ENCODE measurements around the gene CDC42BPB.

CDC42BPB gene

DNA sequence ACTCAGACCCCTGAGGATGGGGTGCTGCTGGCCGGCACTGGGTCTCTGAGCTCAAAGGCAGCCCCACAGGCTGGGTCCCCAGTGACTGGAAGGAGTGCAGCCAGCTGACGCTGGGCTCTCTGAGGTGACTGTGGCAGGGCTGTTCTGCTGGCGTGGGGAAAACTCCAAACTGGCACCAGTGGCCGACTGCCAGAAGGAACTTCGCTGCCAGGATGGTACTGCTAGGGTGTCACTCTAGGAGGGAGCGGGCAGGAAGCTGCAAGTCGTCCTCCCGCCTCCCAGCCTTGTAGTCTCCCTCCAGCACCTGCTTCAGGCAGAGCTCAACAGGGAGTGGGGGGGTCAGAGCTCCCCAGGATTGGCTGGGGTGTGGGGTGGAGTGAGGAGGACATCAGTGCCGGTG is 41.3 kb downstream of the CDC42BPB start:
- no peak for DNase-seq (ENCODE audit: low spot score)

DNA sequence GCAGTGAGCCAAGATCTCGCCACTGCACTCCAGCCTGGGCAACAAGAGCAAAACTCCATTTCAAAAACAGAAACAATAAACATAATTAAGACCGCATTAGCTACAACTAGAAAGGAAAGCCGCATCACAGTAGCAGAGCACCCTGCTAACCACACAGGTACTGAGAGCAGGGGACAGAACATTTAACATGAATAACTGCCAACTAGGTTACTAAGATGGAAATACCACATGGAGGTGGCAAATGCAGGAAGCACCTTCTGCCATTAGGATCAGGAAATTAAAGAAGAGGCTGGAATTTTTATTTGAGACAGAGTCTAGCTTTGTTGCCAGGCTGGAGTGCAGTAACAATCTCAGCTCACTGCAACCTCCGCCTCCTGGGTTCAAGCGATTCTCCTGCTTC is 41.9 kb downstream of the CDC42BPB start:
- DNase-seq (ENCODE audit: low spot score): no peak

DNA sequence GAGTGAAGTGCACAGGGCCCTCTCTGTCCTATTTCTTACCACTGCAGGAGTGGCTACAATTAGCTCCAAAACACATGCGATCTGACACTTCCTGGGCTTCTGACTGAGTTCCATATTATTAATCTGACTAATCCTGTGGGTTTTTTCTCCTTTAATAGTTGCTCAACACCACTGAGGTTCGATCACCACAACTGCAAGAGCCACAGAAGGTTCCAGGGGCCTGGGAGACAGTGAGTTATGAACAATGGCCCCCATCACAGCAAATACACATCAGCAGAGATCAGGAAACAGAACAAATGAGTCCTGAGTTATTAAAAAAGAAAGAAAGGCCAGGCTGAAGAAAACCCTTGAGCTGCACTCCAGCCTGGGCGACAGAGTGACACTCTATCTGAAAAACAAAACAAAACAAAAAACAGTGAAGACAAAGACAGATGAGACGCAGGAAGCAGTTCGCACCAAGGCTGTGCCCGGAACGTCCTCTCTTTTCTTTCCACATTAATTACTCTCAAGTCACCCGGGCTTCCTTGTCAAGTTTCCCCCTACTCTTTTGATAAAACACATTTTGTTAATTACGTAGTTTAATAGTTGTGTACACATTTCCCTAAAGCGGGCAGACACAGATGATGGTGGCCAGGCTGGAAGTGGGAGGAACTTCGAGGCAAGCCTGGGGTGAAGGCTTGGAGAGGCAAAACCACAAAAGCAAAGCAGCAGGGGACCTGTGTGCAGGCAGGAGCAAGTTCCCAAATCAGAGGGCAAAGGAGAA is 42.7 kb downstream of the CDC42BPB start:
- DNase-seq (ENCODE audit: low spot score): no peak

DNA sequence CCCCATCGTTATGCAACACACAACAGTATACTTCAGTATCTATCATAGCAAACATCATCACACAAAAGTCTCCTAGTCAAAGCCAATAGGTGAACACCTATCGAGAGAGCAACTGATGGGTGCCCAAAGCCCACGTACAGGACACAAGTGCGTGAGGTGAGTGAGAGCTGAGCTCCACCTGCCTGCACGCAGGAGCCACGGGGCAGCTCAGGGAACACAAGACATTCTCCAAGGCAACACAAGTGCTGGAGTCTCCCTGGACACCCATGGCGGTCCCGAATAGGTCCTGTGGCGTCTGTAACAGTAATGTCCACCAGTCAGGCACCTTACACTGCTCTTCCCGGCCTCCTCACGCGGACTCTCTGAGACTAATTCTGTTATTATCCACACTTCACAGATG is 44.3 kb downstream of the CDC42BPB start:
- DNase-seq (ENCODE audit: low spot score): no peak

DNA sequence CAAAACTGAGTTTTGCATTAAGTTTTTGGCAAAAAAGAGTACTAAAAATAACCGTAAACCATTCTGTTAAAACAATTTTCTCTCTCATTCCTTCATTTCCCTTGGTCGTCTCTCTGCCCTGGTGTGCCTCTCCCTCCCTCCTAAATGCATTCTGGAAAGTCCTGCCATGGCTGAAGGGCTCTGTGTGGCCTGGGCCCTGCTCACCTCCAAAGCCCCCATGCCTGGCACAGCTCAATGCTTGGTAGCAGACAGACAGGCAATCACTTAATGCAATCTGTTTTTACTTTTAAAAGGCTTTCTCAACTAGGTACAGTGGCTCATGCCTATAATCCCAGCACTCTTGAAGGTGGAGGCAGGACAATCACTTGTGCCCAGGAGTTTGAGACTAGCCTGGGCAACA is 47.8 kb downstream of the CDC42BPB start:
- DNase-seq (ENCODE audit: low spot score): no peak

DNA sequence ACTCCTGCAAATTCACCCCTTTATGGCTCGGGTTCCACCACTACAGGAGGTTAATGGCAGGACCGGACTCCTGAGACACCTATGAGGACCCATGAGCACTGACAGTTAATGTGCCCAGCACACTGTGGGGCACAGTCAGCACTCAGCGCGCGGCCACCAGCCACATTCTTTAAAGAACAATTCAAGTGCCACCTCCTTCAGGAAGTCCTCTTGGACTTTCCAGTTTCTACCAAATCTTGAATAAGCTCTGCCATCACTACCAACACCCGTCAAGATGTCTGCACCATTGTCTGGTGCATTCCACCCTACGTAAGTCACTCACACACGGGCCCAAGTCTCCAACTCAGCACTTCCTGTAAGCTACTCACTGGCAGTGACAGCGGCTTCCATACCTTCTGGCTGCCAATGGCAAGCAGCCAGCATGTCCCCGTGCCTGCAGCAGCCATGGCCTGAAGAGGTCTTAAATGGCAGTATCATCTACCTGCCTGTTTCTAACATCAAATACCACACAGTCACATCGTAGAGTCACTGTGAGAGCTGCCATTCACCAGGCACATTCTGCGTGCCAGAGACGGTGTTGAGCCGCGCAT is 48.5 kb downstream of the CDC42BPB start:
- DNase-seq (ENCODE audit: low spot score): no peak

DNA sequence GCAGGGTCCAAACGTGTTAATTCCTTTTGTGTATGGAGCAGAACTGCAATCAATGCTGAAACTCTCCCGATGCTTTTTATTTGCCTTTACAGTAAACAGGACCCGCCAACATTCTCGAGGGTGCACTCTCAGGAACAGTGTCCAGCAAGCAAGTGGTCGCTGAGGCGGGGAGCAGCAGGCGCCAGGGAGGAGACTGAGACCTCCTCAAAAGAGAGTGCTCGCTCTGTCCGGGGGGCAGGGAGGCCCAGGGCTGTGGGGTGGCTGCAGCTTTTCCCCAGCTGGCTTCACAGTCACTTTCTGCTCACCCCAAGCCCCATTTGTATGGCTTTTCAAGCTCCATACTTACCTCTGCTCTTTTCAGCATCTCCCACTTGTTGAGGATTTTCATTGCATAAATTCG is 49.2 kb downstream of the CDC42BPB start:
- DNase-seq (ENCODE audit: low spot score): no peak

DNA sequence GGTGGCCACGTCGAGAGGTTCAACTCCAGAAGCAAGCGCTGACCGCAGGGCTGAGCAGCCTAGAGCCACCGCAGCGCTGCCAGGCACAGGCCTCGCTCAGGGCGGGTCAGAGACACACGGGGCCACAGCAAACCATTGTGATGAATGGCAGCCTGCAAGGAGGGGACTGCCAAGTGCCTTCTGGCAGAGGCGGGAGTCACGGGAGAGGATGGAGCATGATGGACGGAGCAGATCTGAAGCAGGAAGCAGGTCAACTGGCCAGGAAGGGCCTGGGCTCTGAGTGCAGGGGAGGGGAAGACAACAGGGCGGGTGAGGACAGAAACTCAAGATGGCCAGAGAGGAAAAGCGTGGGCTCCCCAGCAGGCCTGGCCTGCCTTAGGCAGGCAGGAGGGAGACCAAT is 49.8 kb downstream of the CDC42BPB start:
- DNase-seq (ENCODE audit: low spot score): no peak

DNA sequence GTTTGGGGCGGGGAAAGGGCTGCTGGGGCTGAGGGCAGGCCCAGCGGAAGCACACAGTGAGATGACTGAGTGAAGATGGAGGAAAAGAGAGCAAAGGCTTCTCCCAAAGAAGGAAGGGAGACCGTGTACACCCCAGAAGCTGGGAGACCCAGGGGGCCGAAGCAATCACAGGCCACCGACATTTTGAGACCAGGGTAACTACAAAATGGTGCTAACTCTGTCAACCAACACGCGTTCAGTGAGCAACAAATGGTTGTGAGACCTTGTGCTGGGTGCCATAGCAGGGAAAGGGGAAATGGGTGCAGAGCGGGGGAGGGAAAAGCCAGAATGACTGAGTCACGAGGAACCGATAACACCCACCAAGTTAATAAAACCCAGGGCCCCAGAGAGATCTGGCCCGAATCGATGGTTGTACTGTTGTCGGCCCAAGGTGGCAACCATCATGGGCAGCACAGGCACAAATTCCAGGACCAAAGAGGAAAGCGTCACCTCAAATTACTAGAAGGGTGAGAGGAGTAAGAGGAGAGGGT is 50.3 kb downstream of the CDC42BPB start:
- DNase-seq (ENCODE audit: low spot score): no peak

DNA sequence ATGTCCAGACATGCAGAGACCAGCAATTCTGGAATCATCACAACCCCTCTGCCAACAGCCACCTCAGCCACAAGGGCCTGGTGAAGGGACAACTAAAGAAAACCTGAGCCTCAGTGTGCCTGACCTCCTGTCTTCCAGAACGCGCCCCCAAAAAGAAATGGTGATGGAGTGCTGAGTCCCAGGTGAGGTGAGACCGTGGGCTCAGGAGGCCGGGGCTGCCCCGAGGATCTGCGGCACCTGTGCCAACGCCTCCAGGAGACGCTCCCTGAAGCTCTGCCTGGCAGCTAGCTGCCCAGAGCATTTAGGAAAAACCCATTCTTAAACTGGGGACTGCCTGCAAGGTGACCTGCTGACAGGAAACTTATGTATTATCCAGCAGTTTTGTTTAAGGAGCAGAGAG is 51.2 kb downstream of the CDC42BPB start:
- DNase-seq (ENCODE audit: low spot score): no peak

DNA sequence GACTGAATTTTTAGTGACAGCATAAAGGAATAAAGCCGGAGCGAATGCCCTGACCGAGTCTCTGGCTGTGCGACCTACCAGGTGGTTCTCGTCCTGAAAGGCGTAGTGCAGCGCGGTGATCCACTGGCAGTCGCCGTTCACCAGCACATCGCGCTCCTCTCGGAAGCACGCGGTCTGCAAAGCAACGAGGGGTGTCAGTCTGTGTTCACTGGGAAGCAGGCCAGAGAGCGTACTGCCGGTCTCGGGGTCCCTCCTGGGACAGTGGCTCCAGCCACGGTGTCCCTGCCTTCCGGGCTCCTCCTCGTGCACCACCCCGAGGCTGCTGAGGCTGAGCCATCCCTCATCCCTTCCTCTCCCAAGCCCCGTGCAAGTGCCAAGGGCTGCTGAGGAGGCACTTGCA is 53.5 kb downstream of the CDC42BPB start:
- DNase-seq (ENCODE audit: low spot score): no peak

DNA sequence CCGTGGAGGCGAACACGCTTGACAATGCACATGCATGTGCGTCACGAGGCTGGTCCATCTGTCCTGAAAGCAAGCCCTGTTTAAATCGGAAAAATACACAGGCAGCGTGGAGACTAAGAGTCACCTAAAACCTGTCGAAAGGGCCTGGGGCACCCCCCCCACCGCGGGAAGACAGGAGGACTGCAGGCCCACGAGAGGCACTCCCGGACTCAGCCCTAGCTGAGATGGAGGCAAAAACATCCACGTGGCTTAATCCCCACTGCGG is 54.1 kb downstream of the CDC42BPB start:
- no peak for DNase-seq (ENCODE audit: low spot score)

DNA sequence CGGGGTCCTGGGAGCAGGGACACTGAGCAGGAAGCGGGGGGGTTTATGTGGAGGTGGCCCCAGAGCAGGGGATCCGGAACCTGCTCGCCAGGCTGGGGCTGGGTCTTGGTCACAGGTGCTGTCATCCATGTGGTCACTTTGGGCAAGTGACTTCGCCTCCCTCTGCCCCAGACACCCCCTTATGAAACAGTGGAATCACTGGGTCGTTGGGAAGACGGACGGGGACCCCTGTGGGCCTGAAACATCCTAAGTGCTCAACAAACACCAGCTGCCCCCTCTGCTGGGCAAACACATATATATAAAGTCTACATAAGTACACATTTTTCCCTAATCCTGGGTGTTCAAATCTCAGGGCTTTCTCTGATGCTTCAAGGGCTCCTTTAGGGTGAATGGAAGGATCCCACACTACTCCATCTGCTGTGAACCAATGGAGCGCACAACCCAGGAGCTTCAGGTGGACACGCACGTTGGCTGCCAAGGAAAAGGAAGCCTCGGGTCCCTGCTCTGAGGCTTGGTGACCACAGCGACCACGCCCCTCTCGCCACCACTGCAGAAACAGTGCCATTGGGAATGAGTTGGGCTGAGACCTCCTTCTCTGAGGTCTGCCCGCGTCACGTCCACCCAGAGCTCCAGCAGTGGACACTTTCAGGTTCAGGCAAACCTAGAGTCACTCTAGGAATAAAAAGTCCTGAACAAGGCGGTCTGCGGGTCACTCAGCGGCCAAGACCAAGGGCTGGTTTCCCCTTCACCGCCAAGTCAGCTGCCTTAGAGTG is 54.6 kb downstream of the CDC42BPB start:
- DNase-seq (ENCODE audit: low spot score): no peak

DNA sequence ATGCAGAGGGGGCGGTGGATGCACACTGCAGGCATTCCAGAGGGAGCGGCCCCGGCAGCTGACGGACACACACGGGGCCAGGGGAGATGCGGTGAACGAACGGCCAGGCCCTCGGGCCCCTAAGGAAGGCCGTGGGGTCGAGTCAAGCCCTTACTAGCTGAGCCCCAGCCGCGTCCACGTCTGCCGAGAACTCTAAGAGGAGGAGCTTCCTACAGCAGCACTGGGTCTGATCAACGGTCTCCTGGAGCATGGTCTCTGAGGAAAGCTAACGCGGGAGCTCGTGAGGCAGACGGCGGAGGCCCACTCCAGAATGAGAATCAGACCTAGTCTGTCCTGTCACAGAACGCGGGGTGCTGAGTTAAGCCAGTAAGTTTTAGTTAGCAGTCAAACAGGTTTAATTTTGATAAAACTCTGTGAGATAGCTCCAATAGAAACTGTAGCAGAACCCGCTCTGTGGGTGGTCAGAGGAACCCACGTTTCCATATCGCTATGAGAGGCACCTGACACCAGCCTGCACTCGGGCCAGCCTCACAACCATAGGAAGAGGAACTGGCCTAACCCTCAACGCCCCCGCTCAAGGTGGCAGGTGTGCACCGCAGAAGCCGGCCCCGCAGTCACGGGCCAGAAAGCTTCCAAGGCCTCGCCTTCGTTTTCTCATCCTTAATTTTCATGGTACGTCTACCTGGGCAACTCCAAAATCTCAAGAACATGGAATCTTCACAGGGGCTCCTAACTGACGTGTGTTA is 55.5 kb downstream of the CDC42BPB start:
- no peak for DNase-seq (ENCODE audit: low spot score)

DNA sequence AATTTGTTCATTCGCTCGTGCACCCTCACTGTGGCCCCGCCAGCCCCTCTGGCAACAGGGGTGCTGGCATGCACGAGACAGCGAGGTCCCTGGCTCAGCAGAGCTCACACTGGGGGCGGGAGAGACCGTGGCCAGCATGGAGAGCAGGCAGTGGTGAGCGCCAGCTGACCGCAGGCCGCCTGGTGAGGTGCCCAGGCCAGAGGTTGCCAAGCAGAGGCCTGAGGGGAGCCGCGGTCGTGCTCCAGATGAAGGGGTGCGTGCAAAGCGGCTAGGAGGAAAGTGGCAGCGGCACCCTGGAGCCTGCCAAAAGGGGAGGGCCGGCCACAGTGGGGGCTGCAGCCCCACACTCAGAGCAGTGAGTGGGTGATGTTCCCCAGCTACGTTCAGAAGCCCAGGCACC is 56.1 kb downstream of the CDC42BPB start:
- no peak for DNase-seq (ENCODE audit: low spot score)

DNA sequence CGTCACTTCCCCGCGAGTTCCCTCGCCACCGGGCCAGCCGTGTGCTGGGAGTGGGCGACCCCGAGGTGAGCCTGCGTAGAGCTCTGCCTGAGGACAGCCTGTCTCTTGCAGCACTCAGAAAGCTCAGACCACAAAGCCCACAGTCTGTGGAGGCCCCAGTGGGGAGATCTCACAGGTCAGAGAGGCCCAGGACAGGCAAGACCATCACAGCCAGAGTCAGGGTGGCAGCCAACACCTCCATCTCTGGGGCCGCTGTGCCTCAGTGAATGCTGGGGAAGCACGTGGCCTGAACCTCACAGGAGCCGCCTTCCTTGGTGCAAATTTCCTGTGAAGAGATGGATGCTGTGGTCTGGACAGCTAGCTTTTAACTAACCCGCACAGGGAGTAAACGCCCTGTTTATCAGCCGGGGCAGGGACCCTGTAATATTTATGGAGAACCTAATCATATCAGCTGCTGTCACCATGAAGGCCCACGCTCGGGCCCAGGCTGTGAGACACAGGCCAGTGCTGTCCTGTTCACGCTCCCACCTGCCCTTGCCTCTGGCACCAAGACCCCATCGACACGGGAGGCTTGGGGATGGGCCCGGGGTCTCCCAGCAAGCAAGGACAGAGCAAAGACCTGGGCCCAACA is 56.9 kb downstream of the CDC42BPB start:
- no peak for DNase-seq (ENCODE audit: low spot score)

DNA sequence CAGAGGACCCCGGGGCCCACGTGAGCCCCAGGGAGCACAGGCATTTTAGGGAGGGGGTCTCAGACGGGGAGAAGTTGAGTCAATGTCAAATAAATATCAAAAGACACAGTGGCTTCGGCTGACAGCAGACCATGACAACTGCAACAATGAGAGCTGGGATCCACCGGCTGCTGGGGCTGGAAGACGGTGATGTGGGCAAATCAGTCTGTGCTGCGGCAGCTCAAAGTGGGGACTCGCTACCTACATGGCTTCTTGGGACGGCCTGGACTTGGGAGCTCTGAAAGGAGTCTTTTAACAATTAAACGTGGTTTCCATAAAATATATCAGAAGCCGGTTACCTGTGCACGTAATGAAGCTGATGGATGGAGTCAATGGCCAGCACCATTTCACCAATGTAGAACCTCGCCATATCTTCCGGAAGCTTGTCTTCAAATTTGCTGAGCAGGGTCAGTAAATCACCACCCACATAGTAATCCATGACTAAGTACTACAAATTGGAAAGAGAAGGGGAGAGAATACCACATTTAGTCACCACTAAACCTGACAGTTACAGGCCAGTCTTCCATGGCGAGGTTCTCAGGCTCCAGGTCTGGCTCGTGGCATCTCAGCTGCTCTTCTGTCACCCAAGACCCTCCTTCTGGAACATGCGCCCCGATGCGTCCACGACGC is 58.0 kb downstream of the CDC42BPB start:
- no peak for DNase-seq (ENCODE audit: low spot score)

DNA sequence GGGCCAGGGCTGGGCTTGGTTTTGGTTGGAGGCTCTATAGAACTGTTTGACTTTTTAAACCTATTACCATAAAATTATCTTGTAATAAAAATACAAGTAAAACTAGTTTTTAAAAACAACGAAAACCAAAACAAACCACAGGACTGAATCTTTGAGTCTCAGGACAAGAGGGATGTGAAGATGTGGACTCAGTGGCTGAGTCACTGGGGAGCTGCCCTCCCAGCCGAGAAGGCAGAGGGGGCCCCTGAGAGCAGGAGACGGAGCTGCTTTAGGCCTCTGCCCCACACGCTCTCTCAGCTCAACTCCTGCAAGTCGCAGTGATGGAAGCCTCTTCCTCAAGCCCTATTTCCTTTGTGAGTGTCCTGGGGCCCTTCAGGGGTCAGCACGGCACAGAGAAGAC is 59.0 kb downstream of the CDC42BPB start:
- DNase-seq (ENCODE audit: low spot score): no peak

DNA sequence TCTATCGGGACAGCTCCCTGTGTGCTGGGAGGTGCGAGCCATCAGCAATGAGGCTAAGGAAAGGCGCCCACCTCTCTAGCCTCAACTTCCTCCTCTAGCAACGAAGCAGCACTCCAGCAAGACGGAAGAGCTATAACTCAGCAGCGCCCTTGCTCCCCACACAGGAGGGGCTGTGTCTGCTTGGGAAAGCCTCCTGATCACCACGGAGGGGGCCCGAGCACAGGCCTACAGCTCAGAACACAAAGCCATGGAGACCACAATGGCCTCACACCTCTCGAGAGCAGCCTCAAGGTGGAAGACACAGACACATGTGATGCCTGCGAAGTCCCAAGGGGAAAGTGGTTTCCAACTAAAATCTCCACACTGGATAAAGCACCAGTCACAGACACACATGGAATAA is 60.4 kb downstream of the CDC42BPB start:
- no peak for DNase-seq (ENCODE audit: low spot score)

DNA sequence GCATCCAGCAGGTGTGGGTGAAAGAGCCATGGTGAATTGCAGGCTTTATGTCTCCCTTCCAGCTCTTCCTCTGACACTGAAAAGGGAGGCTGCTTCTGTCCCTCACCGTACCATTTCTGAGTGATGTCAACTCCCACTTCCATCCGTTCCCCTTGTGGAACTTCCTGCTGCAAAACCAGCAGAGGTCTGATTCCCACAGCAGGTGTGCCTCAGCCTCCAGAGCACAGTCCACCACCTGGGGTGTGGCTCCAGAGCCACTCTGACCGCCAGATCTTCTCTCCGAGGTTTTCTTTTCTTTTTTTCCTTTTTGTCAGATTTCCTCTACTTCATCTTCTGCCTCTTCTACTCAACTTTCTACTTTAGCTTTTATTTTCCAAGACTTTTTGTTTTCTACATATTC is 62.7 kb downstream of the CDC42BPB start:
- DNase-seq (ENCODE audit: low spot score): no peak

DNA sequence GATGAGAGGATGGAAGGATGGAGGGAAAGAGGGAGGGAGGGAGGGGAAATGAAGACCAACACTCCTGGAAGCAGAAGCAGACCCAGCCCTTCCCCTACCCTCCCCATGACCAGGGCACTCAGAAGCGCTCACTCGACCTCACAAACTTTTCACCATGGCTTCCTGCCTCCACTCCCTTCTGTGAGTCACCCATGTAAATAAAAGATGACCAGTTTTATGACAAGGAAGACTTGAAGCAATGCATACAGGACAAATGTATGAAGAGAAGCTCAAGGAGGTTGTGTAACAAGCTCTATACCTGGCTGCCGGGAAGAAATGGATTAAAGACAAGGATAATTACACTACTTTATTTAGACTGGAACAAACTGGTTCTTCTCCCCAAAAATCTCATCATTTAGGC is 63.8 kb downstream of the CDC42BPB start:
- DNase-seq (ENCODE audit: low spot score): no peak

DNA sequence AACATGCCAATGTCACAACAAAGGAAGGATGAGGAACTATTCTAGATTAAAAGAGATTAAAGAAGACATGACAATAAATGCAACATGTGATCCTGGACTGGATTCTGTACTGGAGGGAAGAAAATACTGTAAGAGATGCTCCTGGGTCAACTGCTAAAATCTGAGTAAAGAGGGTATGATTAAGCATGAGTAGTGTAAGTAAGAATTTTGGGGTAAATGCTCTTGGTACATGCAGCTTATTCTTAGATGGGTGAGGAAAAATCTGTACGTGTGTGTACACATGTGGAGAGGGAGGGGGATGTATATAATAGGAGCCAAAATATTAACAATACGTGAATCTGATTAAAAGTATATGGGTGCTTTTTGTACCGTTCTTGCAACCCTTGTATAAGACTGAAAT is 66.0 kb downstream of the CDC42BPB start:
- no peak for DNase-seq (ENCODE audit: low spot score)

All from CD4-positive, alpha-beta T cell treated with Interleukin-2 at 100 ng/mL for 4 hours (primary cell).